Nephron progenitor cell (in vitro differentiated cells): ENCODE results near the gene ENO2.
"Not testable (repeated sequence)": the region's sequence is repeated elsewhere in the genome, so short reads cannot be mapped to it uniquely, and the experiment has no call there.

ENCODE experiments used
- DNase-seq: peaks from one replicate; pipeline ENCODE4 v3.0.0; 2021
- H3K27ac Mint-ChIP-seq: 2 replicates; pipeline ENCODE4 v1.8.0; 2021; ENCODE audit warnings: mild to moderate bottlenecking, moderate library complexity, mixed read lengths
- H3K27me3 Mint-ChIP-seq: 2 replicates; pipeline ENCODE4 v1.8.0; 2021; ENCODE audit warnings: mild to moderate bottlenecking, low read depth, mixed read lengths; ENCODE audit not compliant: poor library complexity
- H3K36me3 Mint-ChIP-seq: 2 replicates; pipeline ENCODE4 v1.8.0; 2021; ENCODE audit warnings: low read depth, mixed read lengths
- H3K4me1 Mint-ChIP-seq: 2 replicates; pipeline ENCODE4 v1.8.0; 2021; ENCODE audit warnings: mixed read lengths
- H3K4me3 Mint-ChIP-seq: 2 replicates; pipeline ENCODE4 v1.8.0; 2021; ENCODE audit warnings: mild to moderate bottlenecking, moderate library complexity, mixed read lengths
- H3K9me3 Mint-ChIP-seq: 2 replicates; pipeline ENCODE4 v1.8.0; 2021; ENCODE audit warnings: mild to moderate bottlenecking, moderate library complexity, mixed read lengths
- CTCF ChIP-seq: fragments of 200-600 bp; sonication (generic); IDR thresholded peaks from 2 replicates; pipeline ENCODE4 v1.5.0; 2021; ENCODE audit warnings: antibody characterized with exemption

ENO2 gene

DNA sequence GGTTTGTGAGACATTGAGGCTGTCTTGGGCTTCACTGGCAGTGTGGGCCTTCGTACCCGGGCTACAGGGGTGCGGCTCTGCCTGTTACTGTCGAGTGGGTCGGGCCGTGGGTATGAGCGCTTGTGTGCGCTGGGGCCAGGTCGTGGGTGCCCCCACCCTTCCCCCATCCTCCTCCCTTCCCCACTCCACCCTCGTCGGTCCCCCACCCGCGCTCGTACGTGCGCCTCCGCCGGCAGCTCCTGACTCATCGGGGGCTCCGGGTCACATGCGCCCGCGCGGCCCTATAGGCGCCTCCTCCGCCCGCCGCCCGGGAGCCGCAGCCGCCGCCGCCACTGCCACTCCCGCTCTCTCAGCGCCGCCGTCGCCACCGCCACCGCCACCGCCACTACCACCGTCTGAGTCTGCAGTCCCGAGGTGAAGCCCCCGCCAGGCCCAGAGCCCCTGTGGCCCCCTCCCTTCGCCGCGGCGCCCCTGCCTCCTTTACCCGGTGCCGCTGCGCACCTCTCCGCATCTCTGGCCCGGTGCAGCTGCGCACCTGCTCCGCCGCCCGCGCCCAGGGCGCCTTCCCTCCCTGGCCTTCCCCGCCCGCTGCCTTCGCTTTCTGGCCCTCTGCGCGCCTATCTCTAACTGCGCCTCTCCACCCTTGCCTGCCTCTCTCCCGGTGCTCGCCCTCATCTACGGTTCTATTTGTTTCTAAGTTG, at the start of gene ENO2:
TSS of gene ENO2 (plus strand) at position 335 of the 701 bp plus-strand sequence. CDS start 1,253 bp downstream, outside the sequence.
- DNase-seq: peak; percentile 76
- Mint-ChIP-seq H3K4me1 (peaks cover 52% of the 10 kb centered on the region), H3K27me3 (peaks cover 26% of the 10 kb centered on the region), H3K9me3 (no peaks in the 10 kb centered on the region), H3K36me3 (peaks cover 11% of the 10 kb centered on the region), H3K4me3 (peak within 1 kb of the TSS; percentile 93), H3K27ac (no peak within 1 kb of the TSS)
- TF ChIP-seq CTCF: no peak

GRCh38 chr12:6865307-6865706, 49.1 kb upstream of the ENO2 start:
- DNase-seq, H3K9me3 Mint-ChIP-seq, H3K27me3 Mint-ChIP-seq, H3K27ac Mint-ChIP-seq: not testable (repeated sequence)
- Mint-ChIP-seq H3K4me3 (peak overlapping the region; percentile 19), H3K36me3 (peaks cover 66% of the 10 kb centered on the region), H3K4me1 (peaks cover 36% of the 10 kb centered on the region)

DNA sequence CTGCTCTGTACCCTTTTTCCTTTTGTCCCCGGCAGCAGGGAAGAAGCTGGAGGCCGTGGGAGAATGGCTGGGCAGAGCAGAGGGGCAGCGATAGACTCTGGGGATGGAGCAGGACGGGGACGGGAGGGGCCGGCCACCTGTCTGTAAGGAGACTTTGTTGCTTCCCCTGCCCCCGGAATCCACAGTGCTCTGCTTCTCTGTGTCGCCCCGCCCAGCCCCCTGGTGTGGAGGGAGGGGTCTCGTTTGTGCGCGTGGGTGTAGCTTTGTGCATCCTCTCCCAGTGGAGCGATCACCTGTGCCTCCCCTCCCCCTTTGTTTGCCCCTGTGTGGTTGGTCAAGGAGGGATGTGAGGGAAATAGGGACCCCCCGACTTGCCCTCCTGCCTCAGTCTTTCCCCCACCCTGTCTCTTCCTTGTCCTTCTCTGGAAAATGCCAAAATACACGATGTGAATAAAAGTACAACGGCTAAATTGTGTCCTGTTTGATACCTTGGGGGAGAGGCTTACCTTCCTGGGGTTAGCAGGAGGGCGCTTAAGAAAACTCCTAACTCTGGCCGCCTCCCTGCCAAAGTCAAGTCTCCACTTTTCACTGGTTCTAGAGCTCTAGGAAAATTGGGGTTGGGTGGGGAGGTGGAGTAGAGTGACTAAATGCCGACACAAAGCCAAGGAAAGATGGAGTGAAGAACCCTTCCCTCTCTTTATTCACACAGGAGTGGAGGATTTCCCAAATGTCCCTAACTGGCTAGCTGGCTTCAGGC, 48.0 kb upstream of the ENO2 start:
- TF ChIP-seq CTCF: no peak
- Mint-ChIP-seq H3K36me3 (peaks cover 65% of the 10 kb centered on the region), H3K9me3 (no peaks in the 10 kb centered on the region), H3K27me3 (peaks cover 4% of the 10 kb centered on the region), H3K4me3 (peak overlapping the region; percentile 88), H3K4me1 (peaks cover 46% of the 10 kb centered on the region), H3K27ac (no peak overlapping the region)
- DNase-seq: peak; percentile 43

GRCh38 chr12:6866920-6867412, 47.4 kb upstream of the ENO2 start:
- peak overlapping the region; percentile 88 for H3K4me3 Mint-ChIP-seq
- DNase-seq: no peak
- H3K9me3 Mint-ChIP-seq: no peaks in the 10 kb centered on the region
- no peak overlapping the region for H3K27ac Mint-ChIP-seq
- H3K27me3 Mint-ChIP-seq: peaks cover 4% of the 10 kb centered on the region
- H3K4me1 Mint-ChIP-seq: peaks cover 53% of the 10 kb centered on the region
- no peak for TF ChIP-seq CTCF
- H3K36me3 Mint-ChIP-seq: peaks cover 62% of the 10 kb centered on the region

DNA sequence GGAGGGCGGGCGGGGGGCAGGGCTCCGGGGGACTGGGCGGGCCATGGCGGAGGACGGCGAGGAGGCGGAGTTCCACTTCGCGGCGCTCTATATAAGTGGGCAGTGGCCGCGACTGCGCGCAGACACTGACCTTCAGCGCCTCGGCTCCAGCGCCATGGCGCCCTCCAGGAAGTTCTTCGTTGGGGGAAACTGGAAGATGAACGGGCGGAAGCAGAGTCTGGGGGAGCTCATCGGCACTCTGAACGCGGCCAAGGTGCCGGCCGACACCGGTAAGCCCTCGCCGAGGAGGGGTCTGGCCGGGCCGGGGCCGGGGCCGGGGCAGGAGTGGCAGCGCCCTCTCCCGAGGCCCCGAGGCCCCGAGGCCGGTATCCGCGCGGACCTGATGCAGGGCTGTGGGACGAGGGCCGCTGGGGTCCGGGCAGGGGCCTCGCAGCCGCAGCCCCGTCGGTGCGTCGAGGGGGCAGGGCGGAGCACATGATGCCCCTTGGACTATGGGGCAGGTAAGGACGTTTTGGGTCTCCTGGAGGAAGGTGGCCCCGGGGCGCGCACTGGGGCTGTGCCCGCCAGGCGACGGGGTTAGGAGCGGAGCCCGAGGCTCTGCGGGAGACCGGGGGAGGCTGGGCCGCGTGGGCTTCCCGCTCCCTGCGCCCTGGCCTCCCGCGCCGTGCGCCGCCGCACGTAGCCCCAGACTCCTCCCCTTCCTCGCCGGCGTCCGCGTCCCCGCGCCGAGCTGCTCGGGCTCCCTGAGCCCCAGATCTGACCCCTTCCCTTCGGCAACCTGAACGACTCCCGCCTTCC, 46.8 kb upstream of the ENO2 start, which contains the start of gene TPI1:
TSS of gene TPI1 (plus strand) at position 119 of the 798 bp plus-strand sequence. CDS start at position 155, 36 bp downstream.
- H3K27me3 Mint-ChIP-seq: peaks cover 4% of the 10 kb centered on the region
- H3K9me3 Mint-ChIP-seq: no peaks in the 10 kb centered on the region
- H3K4me3 Mint-ChIP-seq: peak within 1 kb of the TSS; percentile 94
- DNase-seq: peak; percentile 91
- peak within 1 kb of the TSS; percentile 93 for H3K27ac Mint-ChIP-seq
- peaks cover 57% of the 10 kb centered on the region for H3K36me3 Mint-ChIP-seq
- no peak for TF ChIP-seq CTCF
- H3K4me1 Mint-ChIP-seq: peaks cover 58% of the 10 kb centered on the region
